ENCODE measurements around the gene GLI3.

The GLI3 gene

GRCh38 chr7:42105554-42106358 lies 131.3 kb downstream of the GLI3 start:
- no peak for DNase-seq (ENCODE audit: low read depth)

GRCh38 chr7:42104694-42105093 lies 132.3 kb downstream of the GLI3 start:
- DNase-seq (ENCODE audit: low read depth), result no peak

GRCh38 chr7:42104231-42104630 lies 132.8 kb downstream of the GLI3 start:
- no peak for DNase-seq (ENCODE audit: low read depth)

- DNase-seq (ENCODE audit: low read depth), result no peak
These were observed 133.6 kb downstream of the GLI3 start for GRCh38 chr7:42103456-42103855.

DNA sequence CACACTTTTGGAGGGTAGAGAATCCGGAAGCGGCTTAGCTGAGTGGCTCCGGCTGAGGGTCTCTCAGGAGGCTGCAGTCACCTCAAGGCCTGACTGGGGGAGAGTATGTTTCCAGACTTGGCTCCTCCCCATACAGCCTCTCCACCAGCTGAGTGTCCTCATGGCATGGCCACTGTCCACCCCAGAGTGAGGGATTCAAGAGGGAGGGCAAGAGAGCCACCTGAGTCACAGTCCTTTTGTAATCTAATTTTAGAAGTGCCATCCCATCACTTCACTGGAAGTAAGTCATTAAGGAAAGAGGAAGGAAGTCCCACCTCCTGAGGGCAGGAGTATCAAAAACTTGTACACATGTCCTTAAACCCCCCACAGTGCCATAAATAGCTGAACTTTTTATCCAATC lies 134.0 kb downstream of the GLI3 start:
- DNase-seq (ENCODE audit: low read depth), result no peak

DNA sequence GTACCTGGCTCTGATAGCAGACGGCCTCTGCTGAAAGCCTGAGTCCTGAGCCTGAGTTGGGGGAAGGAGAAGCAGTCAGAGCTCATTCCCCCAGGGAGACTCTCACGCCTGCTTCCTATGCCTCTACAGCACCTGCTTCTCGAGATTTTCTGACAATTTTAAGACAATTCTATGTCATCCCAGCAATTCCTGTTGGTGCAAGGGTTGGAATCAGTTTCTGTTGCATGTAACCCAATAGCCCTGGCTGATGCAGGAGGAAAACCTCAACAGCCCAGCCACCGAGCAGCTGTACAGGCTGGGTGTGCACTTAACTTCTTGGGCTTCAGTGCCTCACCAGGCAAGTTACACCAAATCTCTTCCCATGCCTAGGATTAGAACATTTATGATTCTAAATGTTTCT lies 134.7 kb downstream of the GLI3 start:
- DNase-seq (ENCODE audit: low read depth), result no peak

- no peak for DNase-seq (ENCODE audit: low read depth)
These were observed 136.9 kb downstream of the GLI3 start for GRCh38 chr7:42100156-42100508.

DNA sequence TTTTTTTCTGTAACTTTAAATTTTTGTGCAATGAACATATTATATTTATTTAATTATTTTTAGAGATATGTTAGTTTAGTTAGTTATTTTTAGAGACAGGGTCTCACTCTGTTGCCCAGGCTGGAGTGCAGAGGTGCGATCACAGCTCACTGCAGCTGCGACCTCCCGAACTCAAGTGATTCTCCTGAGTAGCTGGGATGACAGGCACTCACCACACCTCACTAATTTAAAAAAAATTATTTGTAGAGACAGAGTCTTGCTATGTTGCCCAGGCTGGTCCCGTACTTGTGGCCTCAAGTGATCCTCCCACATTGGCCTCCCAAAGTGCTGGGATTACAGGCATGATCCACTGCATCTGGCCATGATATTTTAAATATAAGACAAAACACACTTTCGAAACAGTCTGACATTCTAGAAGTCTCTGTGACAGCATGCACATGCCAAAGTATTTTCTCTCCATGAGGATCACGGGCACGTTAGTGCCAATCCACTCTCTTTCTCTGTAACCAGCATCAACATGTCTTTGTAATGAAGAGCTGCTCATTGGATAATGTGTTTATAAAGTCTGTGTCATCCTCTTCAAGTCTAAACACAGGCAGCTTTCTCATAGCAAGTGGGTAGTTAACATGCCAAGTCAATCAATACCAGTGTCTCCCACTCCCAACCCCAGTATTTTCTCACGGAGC lies 137.4 kb downstream of the GLI3 start:
- no peak for DNase-seq (ENCODE audit: low read depth)

DNA sequence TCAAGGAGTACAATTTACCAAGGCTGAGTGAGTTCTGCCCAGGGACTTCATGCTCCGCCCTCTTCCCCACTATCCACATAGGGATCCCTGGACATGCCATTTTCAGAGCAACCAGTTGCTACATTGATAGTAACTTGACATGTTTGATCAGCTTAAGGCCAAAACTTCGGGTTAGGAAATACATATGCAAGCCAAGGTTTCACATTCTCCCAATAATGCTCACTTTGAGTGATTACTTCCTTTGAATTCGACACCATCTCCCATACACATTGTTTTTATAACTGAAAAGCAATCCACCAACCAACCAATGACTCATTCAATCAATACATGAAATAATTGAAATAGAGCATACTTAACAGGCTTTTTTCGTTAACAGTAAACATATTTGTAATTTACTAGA lies 137.9 kb downstream of the GLI3 start:
- DNase-seq (ENCODE audit: low read depth), result no peak

- DNase-seq (ENCODE audit: low read depth), result no peak
These were observed 139.3 kb downstream of the GLI3 start for GRCh38 chr7:42097752-42098151.

DNA sequence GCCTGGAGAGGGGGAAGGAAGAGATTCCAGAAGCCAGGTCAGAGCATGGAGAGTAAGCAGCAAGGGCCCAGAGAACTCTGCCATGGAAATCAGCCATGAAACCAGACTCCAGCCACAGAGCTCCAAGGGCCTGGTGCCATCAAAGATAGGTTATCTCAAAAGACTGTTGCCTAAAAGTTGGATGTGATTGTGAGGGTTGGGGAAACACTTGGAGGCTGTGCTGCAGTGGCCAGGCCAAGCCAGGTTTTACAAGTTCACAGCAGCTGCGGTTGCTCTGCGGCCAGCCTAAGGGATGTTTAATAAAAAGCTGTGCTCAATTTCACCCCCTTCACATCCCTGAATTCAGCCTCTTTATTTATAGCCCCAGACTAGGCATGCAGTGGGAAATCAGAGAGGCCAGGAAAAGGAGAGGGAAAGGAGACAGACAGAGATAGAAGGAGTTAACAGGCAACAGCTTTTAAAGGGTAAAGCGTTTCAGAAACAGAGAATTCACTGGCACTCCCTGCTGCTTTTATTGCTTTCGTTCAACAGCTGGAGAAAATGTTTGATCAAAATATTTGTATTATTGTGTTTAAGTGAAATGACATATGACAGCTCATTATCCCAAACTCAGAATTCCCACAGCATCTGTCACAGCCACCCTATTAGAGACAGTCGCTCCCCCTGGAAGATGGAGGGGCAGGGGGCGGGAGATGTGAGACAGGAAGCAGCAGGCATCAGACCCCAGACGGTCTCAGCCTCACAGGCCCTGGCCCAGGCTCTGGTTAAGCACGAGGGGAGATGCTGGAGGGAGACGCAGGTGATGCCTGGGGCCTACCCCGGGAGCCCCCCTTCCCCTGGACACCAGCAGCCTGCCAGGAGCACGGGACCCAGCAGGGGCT lies 140.1 kb downstream of the GLI3 start:
- DNase-seq (ENCODE audit: low read depth), result no peak

DNA sequence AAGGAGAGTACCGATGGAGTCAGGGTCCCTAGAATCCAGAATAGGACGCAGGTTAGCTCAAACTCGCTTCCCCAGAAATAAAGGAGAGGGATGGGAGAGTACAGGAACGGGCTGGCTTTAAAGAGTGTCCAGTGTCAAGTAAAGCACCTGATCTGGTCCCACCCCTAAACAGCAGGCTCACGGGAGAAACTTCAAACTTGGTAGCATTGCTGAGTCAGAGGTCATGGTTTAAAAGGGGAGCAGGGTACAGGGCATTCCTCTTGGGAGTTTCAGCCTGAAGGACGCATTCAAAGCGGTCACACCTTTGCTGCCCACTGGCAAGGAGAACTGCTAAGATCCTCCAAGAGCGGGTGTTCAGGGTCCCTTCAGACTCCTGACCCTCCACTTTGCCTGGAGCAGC lies 140.7 kb downstream of the GLI3 start:
- DNase-seq (ENCODE audit: low read depth), result no peak

DNA sequence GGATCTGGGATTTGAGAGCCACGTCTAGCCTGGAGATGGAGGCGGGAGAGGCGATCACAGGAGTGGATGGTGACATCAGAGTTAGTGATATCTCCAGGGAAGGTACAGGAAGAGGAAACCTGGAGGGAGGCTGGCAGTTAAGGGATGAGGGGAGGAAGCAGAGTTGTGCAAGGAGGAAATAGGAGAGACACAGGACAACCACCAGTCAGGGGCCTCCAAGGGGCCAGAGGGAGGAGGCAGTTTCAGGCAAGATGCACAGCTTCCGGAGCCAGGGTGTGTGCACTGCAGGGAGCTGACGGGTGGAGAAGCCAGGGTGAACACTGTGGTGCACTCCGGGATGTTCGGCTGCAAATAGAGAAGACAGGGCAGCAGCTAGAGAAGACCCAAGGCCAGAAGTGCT lies 141.2 kb downstream of the GLI3 start:
- no peak for DNase-seq (ENCODE audit: low read depth)

DNA sequence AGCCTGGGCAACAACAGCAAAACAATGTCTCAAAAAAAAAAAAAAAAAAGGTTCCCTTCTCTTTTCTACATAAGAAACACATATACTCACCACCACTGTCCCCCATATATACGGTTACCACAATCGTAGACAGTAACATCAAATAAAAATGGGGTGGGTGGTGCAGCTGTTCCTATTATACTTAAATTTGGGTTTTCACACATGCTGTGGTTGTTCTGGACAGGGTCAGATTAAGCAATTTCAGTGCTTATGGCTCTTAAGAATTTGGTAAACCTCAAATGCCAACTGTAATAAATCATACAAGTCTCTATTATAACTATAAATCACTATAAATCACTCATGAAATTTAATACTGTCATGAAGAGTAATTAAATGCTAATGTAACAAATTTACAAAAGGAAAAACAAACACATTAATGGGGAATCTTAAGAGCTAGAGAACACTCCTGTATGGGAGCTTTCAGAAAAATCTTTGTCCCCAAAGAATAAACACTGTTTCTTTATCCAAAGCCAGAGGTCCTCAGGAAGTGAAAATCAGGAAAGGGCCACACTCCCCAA lies 143.6 kb downstream of the GLI3 start:
- no peak for DNase-seq (ENCODE audit: low read depth)

GRCh38 chr7:42091461-42092291 lies 145.3 kb downstream of the GLI3 start:
- no peak for DNase-seq (ENCODE audit: low read depth)

- DNase-seq (ENCODE audit: low read depth), result no peak
These were observed 146.2 kb downstream of the GLI3 start for GRCh38 chr7:42090806-42091205.

DNA sequence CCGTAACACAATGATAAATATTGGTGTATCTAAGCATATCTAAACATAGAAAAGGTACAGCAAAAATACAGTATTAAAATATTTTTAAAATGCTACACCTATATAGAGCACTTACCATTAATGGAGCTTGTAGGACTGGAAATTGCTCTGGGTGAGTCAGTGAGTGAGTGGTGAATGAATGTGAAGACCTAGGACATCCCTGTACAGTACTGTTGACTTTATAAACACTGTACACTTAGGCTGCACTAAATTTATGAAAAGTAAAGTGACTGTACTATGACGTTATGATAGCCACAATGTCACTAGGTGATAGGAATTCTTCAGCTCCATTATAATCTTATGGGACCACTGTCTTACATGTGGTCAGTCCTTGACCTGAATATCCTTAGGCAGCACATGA lies 147.0 kb downstream of the GLI3 start:
- DNase-seq (ENCODE audit: low read depth), result no peak

- DNase-seq (ENCODE audit: low read depth), result no peak
These were observed 149.4 kb downstream of the GLI3 start for GRCh38 chr7:42087616-42088015.

- no peak for DNase-seq (ENCODE audit: low read depth)
These were observed 151.5 kb downstream of the GLI3 start for GRCh38 chr7:42085531-42085930.

GRCh38 chr7:42084263-42084662 lies 152.7 kb downstream of the GLI3 start:
- no peak for DNase-seq (ENCODE audit: low read depth)

- no peak for DNase-seq (ENCODE audit: low read depth)
These were observed 153.7 kb downstream of the GLI3 start for GRCh38 chr7:42083284-42083683.

DNA sequence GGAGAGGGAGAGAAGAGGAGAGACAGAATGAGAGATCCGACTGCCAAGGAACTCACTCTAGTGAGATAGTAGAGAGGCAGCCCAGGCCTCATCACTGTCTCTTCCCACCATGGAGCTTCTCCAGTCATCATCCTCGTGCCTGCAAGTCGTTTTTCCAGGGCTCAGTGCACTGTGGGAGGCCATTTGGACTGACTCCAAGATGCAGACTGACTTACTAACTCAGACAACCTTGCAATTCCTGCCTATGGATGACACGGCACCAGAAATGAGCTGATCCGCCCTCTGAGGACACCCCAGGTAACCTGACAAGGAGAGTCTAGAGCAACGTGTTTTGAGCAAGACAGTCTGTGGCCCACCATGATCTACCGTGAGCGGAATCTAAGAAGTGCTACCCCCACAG lies 154.9 kb downstream of the GLI3 start:
- no peak for DNase-seq (ENCODE audit: low read depth)
